ENCODE data around the gene FAAP24. TPM values are rescaled to one million over a fixed set of nuclear protein-coding genes. Genes with fewer than 3 reads are reported as not detected.
"Not testable (repeated sequence)": the region's sequence is repeated elsewhere in the genome, so short reads cannot be mapped to it uniquely, and the experiment has no call there.

The FAAP24 gene
- total RNA-seq, 4 donors from 2014 or later = 0.48 to 0.55 TPM; not detected in 2

GRCh38 chr19:33026602-33027001, 54.6 kb downstream of the FAAP24 start:
- WGBS, 2 donors (ENCODE audit: low coverage in 1 of 2) = 70% methylated on average over 5 of the region's 5 CpGs; no CpG with 5 or more reads in 1 of the 2 donors

More at GRCh38 chr19:33026602-33027001, 54.6 kb downstream of the FAAP24 start:
- H3K27me3 ChIP-seq; in situ Hi-C loops (cut with MboI; ENCODE audit: low pct_ligation_motif_present in 1 of 4, low pct_unique_long_range_greater_than_20kb in 1 of 4, low sequenced_read_pairs in 3 of 4); intact Hi-C loops (cut with DNase I; ENCODE audit: low total_unique reads); H3K9me3 ChIP-seq; H3K36me3 ChIP-seq; H3K27ac ChIP-seq; H3K4me3 ChIP-seq; DNase-seq: not testable (repeated sequence)
- peaks cover 0 to 18% (median 10%) of the 10 kb centered on the region in 4 donors for H3K4me1 ChIP-seq

Other genes with a start within 250 kb of the FAAP24 start
- 10 to 100 TPM in 1 of 4 donors, 1 to 10 TPM in 1, not detected in 2; 2.5 to 11.2 TPM for gene SLC7A9, start 102.5 kb upstream of the FAAP24 start, total RNA-seq
- gene CEP89, start 284 bp upstream of the FAAP24 start, total RNA-seq = 10 to 100 TPM in 2 of 4 donors, 1 to 10 TPM in 2; 4.5 to 39.6 (median 9.4) TPM
- gene RHPN2, start 92.6 kb downstream of the FAAP24 start, total RNA-seq = 100 to 1,000 TPM in 1 of 4 donors, 10 to 100 TPM in 3; 49.0 to 276 (median 74.3) TPM
- gene GPATCH1, start 108.9 kb downstream of the FAAP24 start, total RNA-seq = 10 to 100 TPM in 3 of 4 donors, 1 to 10 TPM in 1; 9.1 to 16.8 (median 14.8) TPM
- not detected for gene WDR88, start 159.9 kb downstream of the FAAP24 start, total RNA-seq
- gene LRP3, start 222.1 kb downstream of the FAAP24 start, total RNA-seq = 10 to 100 TPM; 12.5 to 23.6 (median 17.1) TPM

Measured in transverse colon (tissue), 4 donors.